HG02943 (cell line): ENCODE measurements around the gene ACOXL.
"Not testable (repeated sequence)": the region's sequence is repeated elsewhere in the genome, so short reads cannot be mapped to it uniquely, and the experiment has no call there.

Source experiments
- ATAC-seq: cut with Tn5 transposase; IDR thresholded peaks from one replicate; pipeline ENCODE4 v1.9.1; 2021; ENCODE audit warnings: mild to moderate bottlenecking, low read depth, moderate library complexity; ENCODE audit not compliant: unreplicated experiment

ACOXL gene

GRCh38 chr2:111030260-111030891 is 298.0 kb downstream of the ACOXL start:
- peak; percentile 58 for ATAC-seq

GRCh38 chr2:111030945-111031344 is 298.6 kb downstream of the ACOXL start:
- ATAC-seq: no peak

- ATAC-seq: no peak
These were observed 299.4 kb downstream of the ACOXL start for GRCh38 chr2:111031546-111032478.

- ATAC-seq: no peak
These were observed 300.5 kb downstream of the ACOXL start for GRCh38 chr2:111032721-111033429.

- ATAC-seq: no peak
These were observed 301.8 kb downstream of the ACOXL start for GRCh38 chr2:111034146-111034545.

GRCh38 chr2:111034606-111035005 is 302.2 kb downstream of the ACOXL start:
- no peak for ATAC-seq

- ATAC-seq: no peak
These were observed 303.6 kb downstream of the ACOXL start for GRCh38 chr2:111035830-111036441.

GRCh38 chr2:111037128-111037527 is 304.8 kb downstream of the ACOXL start:
- no peak for ATAC-seq

GRCh38 chr2:111039628-111040383 is 307.4 kb downstream of the ACOXL start:
- no peak for ATAC-seq

- ATAC-seq: no peak
These were observed 309.2 kb downstream of the ACOXL start for GRCh38 chr2:111041398-111042202.

- ATAC-seq: no peak
These were observed 309.9 kb downstream of the ACOXL start for GRCh38 chr2:111042261-111042660.

- no peak for ATAC-seq
These were observed 310.7 kb downstream of the ACOXL start for GRCh38 chr2:111042772-111043771.

- no peak for ATAC-seq
These were observed 311.7 kb downstream of the ACOXL start for GRCh38 chr2:111044066-111044465.

- not testable (repeated sequence) for ATAC-seq
These were observed 312.9 kb downstream of the ACOXL start for GRCh38 chr2:111045236-111045635.

- no peak for ATAC-seq
These were observed 313.5 kb downstream of the ACOXL start for GRCh38 chr2:111045771-111046444.

GRCh38 chr2:111046670-111047069 is 314.3 kb downstream of the ACOXL start:
- no peak for ATAC-seq
